SKM-1 (cell line): ENCODE measurements around the gene ACTR3C.
"Not testable (repeated sequence)": the region's sequence is repeated elsewhere in the genome, so short reads cannot be mapped to it uniquely, and the experiment has no call there.

ENCODE experiments used
- DNase-seq: peaks from one replicate; lab custom pipeline; 2025; ENCODE audit not compliant: unreplicated experiment; lab: John Stamatoyannopoulos, UW

Gene ACTR3C

GRCh38 chr7:150219941-150220658 is 103.2 kb downstream of the ACTR3C start:
- not testable (repeated sequence) for DNase-seq

DNA sequence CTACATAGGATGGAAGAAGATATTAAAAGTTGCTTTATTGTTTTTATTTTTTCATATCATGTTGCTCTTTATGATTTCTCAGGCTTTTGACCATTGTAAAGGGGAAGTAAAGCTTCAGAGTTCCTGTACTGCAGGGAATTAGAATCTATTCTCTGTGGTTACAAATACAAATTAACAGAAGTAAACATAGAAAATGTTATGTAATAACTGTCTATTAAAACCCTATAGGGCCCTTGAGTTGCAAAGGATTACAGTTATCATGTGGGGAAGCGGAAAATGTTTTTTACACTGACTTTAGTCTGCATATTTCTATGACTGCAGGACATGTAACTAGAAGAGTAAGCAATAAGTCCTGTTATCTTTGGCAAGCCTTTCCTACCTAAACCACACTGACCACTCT is 116.5 kb downstream of the ACTR3C start:
- not testable (repeated sequence) for DNase-seq

GRCh38 chr7:150205866-150206265 is 117.5 kb downstream of the ACTR3C start:
- not testable (repeated sequence) for DNase-seq

- DNase-seq, result not testable (repeated sequence)
Measured at GRCh38 chr7:150204577-150204976, 118.8 kb downstream of the ACTR3C start.

- not testable (repeated sequence) for DNase-seq
Measured at GRCh38 chr7:150202894-150203293, 120.5 kb downstream of the ACTR3C start.
